Vagina (tissue), 2 donors: Measurements from ENCODE around the gene FBXW11.
A peak's percentile ranks its signal among the peaks of the same experiment; 100 is the strongest.

Source experiments
- CTCF ChIP-seq, 3 experiments: fragments of 450-650 bp in 2 of 3; fragments of 200-600 bp in 1 of 3; sonication (generic) in 1 of 3; IDR thresholded peaks; one replicate each; pipeline ENCODE4 v1.5.1; 2017 to 2019; ENCODE audit warnings: antibody characterized with exemption in 3 of 3, mild to moderate bottlenecking in 2 of 3, moderate library complexity in 2 of 3
- POLR2A ChIP-seq, 2 donors: fragments of 450-650 bp; IDR thresholded peaks; one replicate each; pipeline ENCODE4 v1.6.1; 2017; ENCODE audit warnings: antibody characterized with exemption in 2 of 2, mild to moderate bottlenecking in 2 of 2, moderate library complexity in 2 of 2
- POLR2AphosphoS5 ChIP-seq, 2 donors: sonication (generic); formaldehyde crosslinking; IDR thresholded peaks; one replicate each; pipeline ENCODE4 v1.9.0; 2017; ENCODE audit warnings: antibody characterized with exemption in 2 of 2, mild to moderate bottlenecking in 2 of 2, low read depth in 1 of 2; ENCODE audit not compliant: insufficient read depth in 1 of 2

GRCh38 chr5:172006321-172007174 is at the start of gene FBXW11:
- TF ChIP-seq CTCF (IDR thresholded peaks at IDR 0.05) (no peak), POLR2A (IDR thresholded peaks at IDR 0.05) (peak in 1 of 2 donors; percentile 82), POLR2AphosphoS5 (IDR thresholded peaks at IDR 0.05; ENCODE audit: insufficient read depth in 1 of 2, low read depth in 1 of 2) (peak; percentile 87 to 96)
